Ovary (tissue), 9 donors: Measurements from ENCODE around the gene MYO9A. TPM values are rescaled to one million over a fixed set of nuclear protein-coding genes. Genes with fewer than 3 reads are reported as not detected.

ENCODE experiments used
- DNase-seq, 5 donors: peaks; one replicate each; pipeline ENCODE4 v3.0.0-alpha.2; 2019 to 2020
- H3K27ac ChIP-seq, 2 donors: fragments of 200-600 bp; one replicate each; pipeline versions ENCODE4 v1.5.1 to v1.8.0; 2019 to 2022
- H3K27me3 ChIP-seq: fragments of 200-600 bp; one replicate; pipeline ENCODE4 v1.8.0; 2022
- H3K36me3 ChIP-seq: fragments of 200-600 bp; sonication (generic); one replicate; pipeline ENCODE4 v1.5.1; 2019
- H3K4me1 ChIP-seq: one replicate; pipeline ENCODE4 v1.8.1; 2013; ENCODE audit warnings: mild to moderate bottlenecking, moderate library complexity; ENCODE audit not compliant: insufficient read depth
- H3K4me3 ChIP-seq: fragments of 200-600 bp; sonication (generic); one replicate; pipeline ENCODE4 v1.5.1; 2017
- H3K9me3 ChIP-seq, 2 donors: fragments of 200-600 bp in 1 of 2; sonication (generic) in 1 of 2; one replicate each; pipeline versions ENCODE4 v1.5.1 to v1.8.1; 2013 to 2019; ENCODE audit warnings: mild to moderate bottlenecking in 1 of 2, moderate library complexity in 1 of 2
- EP300 ChIP-seq: sonication (generic); formaldehyde crosslinking; IDR thresholded peaks from one replicate; pipeline ENCODE4 v1.6.1; 2017; ENCODE audit warnings: antibody characterized with exemption
- POLR2A ChIP-seq: fragments of 450-650 bp; IDR thresholded peaks from one replicate; pipeline ENCODE4 v1.6.1; 2017; ENCODE audit warnings: antibody characterized with exemption, mild to moderate bottlenecking, moderate library complexity
- WGBS, 3 donors: extraction: QIAGEN DNeasy Blood & Tissue Kit in 1 of 3; methylation state at CpG; one replicate each; pipeline versions ENCODE4 v1.1.5 to v1.1.7; 2013 to 2017; 5-methylcytosine and 5-hydroxymethylcytosine counted together
- intact Hi-C, 4 donors: fragments of 100-400 bp; cut with DNase I; formaldehyde crosslinking; loops; one replicate each; pipeline versions ENCODE4 v1.11.0 to v1.15.1; 2022 to 2023
- polyA plus RNA-seq, 2 donors: library from polyadenylated mRNA; stranded (reverse); fragments of 200-250 nt in 1 of 2; fragments of 350-450 nt in 1 of 2; fragmentation: Illumina TruSeq in 1 of 2; extraction: RNeasy Lipid Tissue Mini Kit (QIAGEN cat#74804) in 1 of 2; gene quantifications; one replicate each; pipeline ENCODE4 v1.2.3, GENCODE V29; 2013 to 2014
- total RNA-seq, 7 donors: library from RNA; depleted of rRNA in 2 of 7; stranded (reverse); fragments of >200 nt in 2 of 7; fragmentation: NEBNext Ultra II Directional in 3 of 7; extraction: Animal tissue kit (Norgen Biotek cat#: 25700) in 3 of 7; gene quantifications; one replicate each; pipeline versions ENCODE4 v1.1.0 to v1.2.4, GENCODE V29; 2016 to 2023
- TF ChIP-seq, protein P1 (sequence below), 3 donors: fragments of 450-650 bp in 2 of 3; fragments of 200-600 bp in 1 of 3; IDR thresholded peaks; one replicate each; pipeline versions ENCODE4 v1.5.1 to v1.8.0; 2016 to 2022; ENCODE audit warnings: antibody characterized with exemption in 3 of 3, mild to moderate bottlenecking in 1 of 3
- donor health status: DM: no; HTN: no; CAD: no; lungs with moderate emphysema.
- donor health status: DM: no; HTN: no; CAD: no.
- donor health status: Bipolar disorder and iron deficiency.
- donor health status: DM: yes; HTN: yes; CAD: no.
- donor health status: DM: no; HTN: no; CAD: no.
- donor health status: DM: yes; HTN: yes; CAD: no.

Gene MYO9A
- total and polyA plus RNA-seq, 9 donors = 8.1 to 71.6 (median 57.2) TPM

DNA sequence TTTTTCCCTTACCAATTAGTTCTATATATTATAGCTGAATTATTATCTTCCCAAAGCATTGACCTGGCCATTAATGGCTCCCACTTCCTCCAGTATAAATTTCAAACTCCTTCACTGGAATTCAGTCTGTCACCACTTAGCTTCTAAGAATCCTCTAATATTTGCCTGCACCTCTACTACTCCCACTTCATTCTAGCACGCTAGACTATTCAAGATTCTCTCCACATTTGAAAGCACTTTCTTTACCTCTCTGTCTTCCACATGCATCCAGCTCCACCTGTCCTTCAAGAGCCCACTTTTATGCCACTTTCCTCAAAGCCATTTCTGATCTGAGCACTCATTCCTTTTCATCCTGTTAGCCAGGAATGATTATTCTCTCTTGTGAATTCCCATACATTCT, 15.3 kb upstream of the MYO9A start:
- TF ChIP-seq, protein P1, sequence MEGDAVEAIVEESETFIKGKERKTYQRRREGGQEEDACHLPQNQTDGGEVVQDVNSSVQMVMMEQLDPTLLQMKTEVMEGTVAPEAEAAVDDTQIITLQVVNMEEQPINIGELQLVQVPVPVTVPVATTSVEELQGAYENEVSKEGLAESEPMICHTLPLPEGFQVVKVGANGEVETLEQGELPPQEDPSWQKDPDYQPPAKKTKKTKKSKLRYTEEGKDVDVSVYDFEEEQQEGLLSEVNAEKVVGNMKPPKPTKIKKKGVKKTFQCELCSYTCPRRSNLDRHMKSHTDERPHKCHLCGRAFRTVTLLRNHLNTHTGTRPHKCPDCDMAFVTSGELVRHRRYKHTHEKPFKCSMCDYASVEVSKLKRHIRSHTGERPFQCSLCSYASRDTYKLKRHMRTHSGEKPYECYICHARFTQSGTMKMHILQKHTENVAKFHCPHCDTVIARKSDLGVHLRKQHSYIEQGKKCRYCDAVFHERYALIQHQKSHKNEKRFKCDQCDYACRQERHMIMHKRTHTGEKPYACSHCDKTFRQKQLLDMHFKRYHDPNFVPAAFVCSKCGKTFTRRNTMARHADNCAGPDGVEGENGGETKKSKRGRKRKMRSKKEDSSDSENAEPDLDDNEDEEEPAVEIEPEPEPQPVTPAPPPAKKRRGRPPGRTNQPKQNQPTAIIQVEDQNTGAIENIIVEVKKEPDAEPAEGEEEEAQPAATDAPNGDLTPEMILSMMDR (IDR thresholded peaks at IDR 0.05) = no peak
- TF ChIP-seq POLR2A = no peak
- no peak for TF ChIP-seq EP300
- H3K36me3 ChIP-seq = no peaks in the 10 kb centered on the region
- no peak for DNase-seq
- no peak overlapping the region for H3K27ac ChIP-seq
- H3K4me3 ChIP-seq = no peak overlapping the region
- WGBS, 3 donors = 94 to 96% (median 95%) methylated on average over 1 of the region's 1 CpG
- intact Hi-C loops = no loop called here
- H3K27me3 ChIP-seq = no peaks in the 10 kb centered on the region
- H3K4me1 ChIP-seq = no peaks in the 10 kb centered on the region
- no peaks in the 10 kb centered on the region for H3K9me3 ChIP-seq

GRCh38 chr15:72131922-72132321, 14.0 kb upstream of the MYO9A start:
- Histone ChIP-seq H3K9me3 (no peaks in the 10 kb centered on the region), H3K36me3 (no peaks in the 10 kb centered on the region), H3K4me1 (no peaks in the 10 kb centered on the region), H3K4me3 (no peak overlapping the region), H3K27me3 (no peaks in the 10 kb centered on the region), H3K27ac (no peak overlapping the region)
- intact Hi-C loops = no loop called here
- TF ChIP-seq, protein P1 (IDR thresholded peaks at IDR 0.05) = no peak
- no peak for TF ChIP-seq POLR2A
- TF ChIP-seq EP300 = no peak
- WGBS, 3 donors = 85 to 90% (median 87%) methylated on average over 3 of the region's 3 CpGs
- DNase-seq = no peak

DNA sequence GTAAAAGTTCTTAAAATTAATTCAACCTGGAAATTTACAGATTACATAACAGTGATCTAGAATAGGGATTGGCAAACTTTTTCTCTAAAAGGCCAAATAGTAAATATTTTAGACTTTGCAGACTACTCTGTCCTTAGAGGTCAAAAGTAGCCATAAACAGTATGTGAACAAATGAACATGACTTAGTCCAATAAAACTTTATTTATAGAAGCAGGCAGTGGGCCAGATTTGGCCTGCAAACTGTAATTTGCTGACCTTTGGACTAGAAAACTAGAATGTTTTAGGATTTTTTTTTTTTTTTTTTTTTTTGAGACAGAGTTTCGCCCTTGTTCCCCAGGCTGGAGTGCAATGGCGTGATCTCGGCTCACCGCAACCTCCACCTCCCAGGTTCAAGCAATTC, 12.3 kb upstream of the MYO9A start:
- H3K4me1 ChIP-seq = no peaks in the 10 kb centered on the region
- TF ChIP-seq POLR2A = no peak
- no peak for TF ChIP-seq EP300
- TF ChIP-seq, protein P1 (IDR thresholded peaks at IDR 0.05) = no peak
- H3K27ac ChIP-seq = no peak overlapping the region
- H3K27me3 ChIP-seq = no peaks in the 10 kb centered on the region
- DNase-seq = no peak
- H3K4me3 ChIP-seq = no peak overlapping the region
- no peaks in the 10 kb centered on the region for H3K9me3 ChIP-seq
- intact Hi-C loops = no loop called here
- no peaks in the 10 kb centered on the region for H3K36me3 ChIP-seq
- 94 to 98% (median 96%) methylated on average over 4 of the region's 4 CpGs for WGBS, 3 donors

- H3K4me1 ChIP-seq = no peaks in the 10 kb centered on the region
- H3K27ac ChIP-seq = no peak overlapping the region
- TF ChIP-seq, protein P1 (IDR thresholded peaks at IDR 0.05) = no peak
- no peak for TF ChIP-seq POLR2A
- no peak for TF ChIP-seq EP300
- H3K4me3 ChIP-seq = no peak overlapping the region
- no peaks in the 10 kb centered on the region for H3K27me3 ChIP-seq
- no peaks in the 10 kb centered on the region for H3K36me3 ChIP-seq
- no peaks in the 10 kb centered on the region for H3K9me3 ChIP-seq
- no peak for DNase-seq
- intact Hi-C loops = no loop called here
Measured at GRCh38 chr15:72128359-72128758, 10.4 kb upstream of the MYO9A start.
